Activated CD8-positive, alpha-beta T cell treated with anti-CD3 and anti-CD28 coated beads, Interleukin-2, amount 10 ng/mL, durations not matched to agents 7 days and 5 days (primary cell): Measurements from ENCODE around the gene PHACTR3. TPM values are rescaled to one million over a fixed set of nuclear protein-coding genes. Genes with fewer than 3 reads are reported as not detected.
A peak's percentile ranks its signal among the peaks of the same experiment; 100 is the strongest.

Source experiments
- ATAC-seq: fragments of 150-1000 bp; cut with Tn5 transposase; one replicate; pipeline ENCODE4 v1.10.0; 2021; ENCODE audit warnings: moderate library complexity
- CTCF ChIA-PET: fragments of 350-600 bp; sonication (Branson Sonifier 250); formaldehyde crosslinking; loops from one replicate; lab custom pipeline; 2021; ENCODE audit warnings: antibody characterized with exemption; lab: Charles Lee
- POLR2A ChIA-PET: fragments of 350-600 bp; sonication (Branson Sonifier 250); formaldehyde crosslinking; loops from one replicate; lab custom pipeline; 2021; ENCODE audit warnings: antibody characterized with exemption; lab: Charles Lee
- DNase-seq: peaks from one replicate; pipeline ENCODE4 v3.0.0-alpha.2; 2020
- H3K27ac Mint-ChIP-seq: one replicate; pipeline ENCODE4 v1.8.0; 2021; ENCODE audit warnings: mild to moderate bottlenecking, mixed read lengths
- H3K27me3 Mint-ChIP-seq: one replicate; pipeline ENCODE4 v1.8.0; 2021; ENCODE audit warnings: low read depth, mixed read lengths
- H3K36me3 Mint-ChIP-seq: one replicate; pipeline ENCODE4 v1.8.0; 2021; ENCODE audit warnings: low read depth, mixed read lengths
- H3K4me1 Mint-ChIP-seq: one replicate; pipeline ENCODE4 v1.8.0; 2021; ENCODE audit warnings: low read depth, mixed read lengths
- H3K4me3 Mint-ChIP-seq: one replicate; pipeline ENCODE4 v1.8.0; 2021; ENCODE audit warnings: mild to moderate bottlenecking, mixed read lengths
- H3K9me3 Mint-ChIP-seq: one replicate; pipeline ENCODE4 v1.8.0; 2022; ENCODE audit warnings: mixed read lengths; ENCODE audit not compliant: insufficient read depth
- total RNA-seq, 2 experiments: library from RNA; stranded (reverse); gene quantifications; one replicate each; pipeline ENCODE4 v1.2.3, GENCODE V29; 2021

PHACTR3 gene
- total RNA-seq, 2 experiments from 2014 or later, result not detected

- DNase-seq, result no peak
- H3K27me3 Mint-ChIP-seq, result peaks cover 3% of the 10 kb centered on the region
- no peaks in the 10 kb centered on the region for H3K36me3 Mint-ChIP-seq
- CTCF ChIA-PET, result no interaction called here
- H3K27ac Mint-ChIP-seq, result no peak overlapping the region
- no peak for ATAC-seq
- no peak overlapping the region for H3K4me3 Mint-ChIP-seq
- no peaks in the 10 kb centered on the region for H3K4me1 Mint-ChIP-seq
- no peaks in the 10 kb centered on the region for H3K9me3 Mint-ChIP-seq
- POLR2A ChIA-PET, result no interaction called here
These were observed 224.9 kb downstream of the PHACTR3 start for GRCh38 chr20:59829054-59829785.

GRCh38 chr20:59829786-59830664, 225.7 kb downstream of the PHACTR3 start:
- ATAC-seq (no peak), DNase-seq (no peak)
- Mint-ChIP-seq H3K36me3 (no peaks in the 10 kb centered on the region), H3K4me1 (no peaks in the 10 kb centered on the region), H3K9me3 (no peaks in the 10 kb centered on the region), H3K27ac (peak overlapping the region; percentile 3), H3K27me3 (peaks cover 7% of the 10 kb centered on the region), H3K4me3 (no peak overlapping the region)
- ChIA-PET CTCF (no interaction called here), POLR2A (no interaction called here)

GRCh38 chr20:59830665-59831023, 226.3 kb downstream of the PHACTR3 start:
- H3K4me3 Mint-ChIP-seq, result no peak overlapping the region
- H3K36me3 Mint-ChIP-seq, result no peaks in the 10 kb centered on the region
- ATAC-seq (no peak), DNase-seq (no peak)
- no peaks in the 10 kb centered on the region for H3K9me3 Mint-ChIP-seq
- H3K27ac Mint-ChIP-seq, result no peak overlapping the region
- no peaks in the 10 kb centered on the region for H3K4me1 Mint-ChIP-seq
- peaks cover 7% of the 10 kb centered on the region for H3K27me3 Mint-ChIP-seq
- CTCF ChIA-PET, result no interaction called here
- POLR2A ChIA-PET, result no interaction called here

GRCh38 chr20:59831024-59831915, 226.9 kb downstream of the PHACTR3 start:
- no peak overlapping the region for H3K4me3 Mint-ChIP-seq
- H3K27ac Mint-ChIP-seq, result no peak overlapping the region
- no peaks in the 10 kb centered on the region for H3K36me3 Mint-ChIP-seq
- no peak for DNase-seq
- ATAC-seq, result no peak
- ChIA-PET CTCF (interaction anchor here (0.6 kb wide), 1 partner anchor 430 kb away, joined by 3 read pairs; no protein-coding TSS in a partner anchor), POLR2A (no interaction called here)
- peaks cover 10% of the 10 kb centered on the region for H3K27me3 Mint-ChIP-seq
- no peaks in the 10 kb centered on the region for H3K4me1 Mint-ChIP-seq
- H3K9me3 Mint-ChIP-seq, result no peaks in the 10 kb centered on the region

GRCh38 chr20:59831916-59832270, 227.6 kb downstream of the PHACTR3 start:
- H3K4me3 Mint-ChIP-seq, result no peak overlapping the region
- ATAC-seq, result no peak
- no peak overlapping the region for H3K27ac Mint-ChIP-seq
- ChIA-PET POLR2A (no interaction called here), CTCF (no interaction called here)
- no peak for DNase-seq
- peaks cover 10% of the 10 kb centered on the region for H3K27me3 Mint-ChIP-seq
- H3K9me3 Mint-ChIP-seq, result no peaks in the 10 kb centered on the region
- no peaks in the 10 kb centered on the region for H3K36me3 Mint-ChIP-seq
- no peaks in the 10 kb centered on the region for H3K4me1 Mint-ChIP-seq

DNA sequence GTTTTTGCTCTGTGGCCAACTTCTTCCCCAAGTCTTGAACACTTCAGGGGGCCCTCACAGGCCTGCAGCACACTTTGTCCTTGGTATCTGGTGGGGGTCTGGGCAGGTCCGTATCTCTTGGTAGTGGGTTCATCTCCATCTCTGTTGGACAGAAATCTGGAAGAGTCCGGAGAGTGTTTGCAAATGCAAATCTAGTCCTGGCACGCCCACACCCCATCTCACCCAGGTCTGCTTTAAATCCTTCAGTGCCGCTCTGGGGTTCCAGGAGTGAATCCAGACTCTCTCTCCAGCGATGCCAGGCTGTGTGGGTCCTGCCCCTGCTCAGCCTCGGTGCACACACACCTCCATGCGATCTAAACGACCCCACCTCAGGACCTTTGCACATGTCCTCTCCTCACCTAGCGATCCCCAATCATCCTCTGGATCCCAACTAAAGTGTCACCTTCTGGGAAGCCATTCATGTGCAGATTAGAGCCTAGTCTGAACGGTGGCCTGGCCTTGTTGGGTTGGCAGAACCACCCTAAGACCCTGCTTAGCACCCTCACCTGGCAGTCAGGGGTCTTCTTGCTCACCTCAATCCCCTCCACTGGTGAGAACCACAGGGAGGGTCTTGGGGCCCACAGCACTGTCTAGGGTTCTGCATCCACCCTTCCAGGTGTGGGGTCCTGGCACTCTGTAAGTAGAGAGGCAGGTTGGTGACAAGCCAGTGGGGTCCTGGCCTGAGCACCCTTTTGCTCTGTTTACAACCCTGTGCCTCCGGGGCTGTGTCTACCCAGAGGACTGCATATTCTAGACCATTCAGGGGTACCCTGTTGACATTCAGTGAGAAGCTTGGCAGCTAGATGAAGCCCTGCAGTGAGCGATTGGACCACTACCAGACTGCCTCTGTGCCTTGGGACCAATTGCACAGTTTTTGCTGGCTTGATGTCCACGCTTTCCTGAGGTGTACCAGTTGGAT, 228.3 kb downstream of the PHACTR3 start:
- Mint-ChIP-seq H3K27me3 (peaks cover 11% of the 10 kb centered on the region), H3K4me3 (no peak overlapping the region), H3K27ac (no peak overlapping the region), H3K36me3 (no peaks in the 10 kb centered on the region), H3K4me1 (no peaks in the 10 kb centered on the region), H3K9me3 (no peaks in the 10 kb centered on the region)
- CTCF ChIA-PET, result interaction anchor here (0.6 kb wide), 1 partner anchor 582 kb away, joined by 3 read pairs; no protein-coding TSS in a partner anchor
- POLR2A ChIA-PET, result no interaction called here
- DNase-seq (no peak), ATAC-seq (no peak)

DNA sequence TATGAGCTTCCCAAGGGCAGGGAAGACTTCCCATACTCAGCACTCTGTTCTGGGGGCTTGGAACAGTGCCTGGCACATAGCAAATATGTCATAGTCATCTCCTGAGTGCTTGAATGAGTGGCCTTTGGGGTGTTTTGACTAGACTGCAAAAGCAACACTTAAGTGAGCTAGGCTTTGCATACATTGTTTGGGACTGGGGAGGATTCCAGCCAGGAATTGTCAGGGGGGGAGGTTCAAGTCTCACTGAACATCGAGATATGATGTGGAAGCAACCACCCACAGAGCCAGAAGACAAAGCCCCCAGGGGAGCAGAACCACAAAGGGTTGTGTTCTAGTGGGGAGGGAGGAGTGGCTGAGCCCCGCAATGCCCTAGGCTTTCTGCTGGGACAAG, 230.7 kb downstream of the PHACTR3 start:
- no peaks in the 10 kb centered on the region for H3K4me1 Mint-ChIP-seq
- H3K36me3 Mint-ChIP-seq, result no peaks in the 10 kb centered on the region
- POLR2A ChIA-PET, result no interaction called here
- ATAC-seq (no peak), DNase-seq (no peak)
- H3K4me3 Mint-ChIP-seq, result no peak overlapping the region
- H3K27me3 Mint-ChIP-seq, result peaks cover 13% of the 10 kb centered on the region
- CTCF ChIA-PET, result interaction anchor here (1.4 kb wide), 1 partner anchor 17 kb away, joined by 3 read pairs; no protein-coding TSS in a partner anchor
- no peak overlapping the region for H3K27ac Mint-ChIP-seq
- H3K9me3 Mint-ChIP-seq, result no peaks in the 10 kb centered on the region

GRCh38 chr20:59835448-59836395, 231.4 kb downstream of the PHACTR3 start:
- no peaks in the 10 kb centered on the region for H3K36me3 Mint-ChIP-seq
- ATAC-seq, result no peak
- CTCF ChIA-PET, result interaction anchor here (4.1 kb wide), 1 partner anchor 13 kb away, joined by 22 read pairs; no protein-coding TSS in a partner anchor
- H3K9me3 Mint-ChIP-seq, result no peaks in the 10 kb centered on the region
- H3K4me1 Mint-ChIP-seq, result no peaks in the 10 kb centered on the region
- peaks cover 11% of the 10 kb centered on the region for H3K27me3 Mint-ChIP-seq
- no peak overlapping the region for H3K4me3 Mint-ChIP-seq
- POLR2A ChIA-PET, result no interaction called here
- no peak for DNase-seq
- no peak overlapping the region for H3K27ac Mint-ChIP-seq

DNA sequence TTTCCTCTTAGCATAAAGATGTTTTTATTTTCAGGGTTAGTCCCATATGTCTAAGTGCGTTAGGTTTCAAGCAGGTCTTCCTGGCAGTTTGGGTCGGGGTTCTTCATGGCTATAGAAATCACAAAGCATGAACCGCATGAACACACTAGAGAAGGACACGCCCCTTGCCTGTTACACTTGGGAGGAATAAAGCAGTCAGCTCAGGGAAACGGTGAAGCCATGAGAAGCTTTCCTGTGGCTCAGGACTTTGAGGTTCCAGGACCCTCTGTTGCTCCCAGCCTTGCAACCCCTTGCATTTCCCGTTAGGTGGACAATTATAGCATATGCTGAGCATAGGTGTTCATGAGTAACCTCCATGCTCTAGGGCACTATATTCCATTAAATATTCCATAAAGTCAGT, 232.4 kb downstream of the PHACTR3 start:
- ChIA-PET CTCF (interaction anchor here (4.1 kb wide), 1 partner anchor 12 kb away, joined by 22 read pairs; no protein-coding TSS in a partner anchor), POLR2A (no interaction called here)
- Mint-ChIP-seq H3K4me1 (no peaks in the 10 kb centered on the region), H3K4me3 (no peak overlapping the region), H3K27me3 (peaks cover 14% of the 10 kb centered on the region), H3K9me3 (no peaks in the 10 kb centered on the region), H3K27ac (no peak overlapping the region), H3K36me3 (no peaks in the 10 kb centered on the region)
- no peak for DNase-seq
- ATAC-seq, result no peak
